ENCODE measurements around the gene CCDC85A. TPM values are rescaled to one million over a fixed set of nuclear protein-coding genes. Genes with fewer than 3 reads are reported as not detected.

Gene CCDC85A
- total and polyA plus RNA-seq, 2 experiments from 2014 or later = 1.6 to 4.2 TPM

DNA sequence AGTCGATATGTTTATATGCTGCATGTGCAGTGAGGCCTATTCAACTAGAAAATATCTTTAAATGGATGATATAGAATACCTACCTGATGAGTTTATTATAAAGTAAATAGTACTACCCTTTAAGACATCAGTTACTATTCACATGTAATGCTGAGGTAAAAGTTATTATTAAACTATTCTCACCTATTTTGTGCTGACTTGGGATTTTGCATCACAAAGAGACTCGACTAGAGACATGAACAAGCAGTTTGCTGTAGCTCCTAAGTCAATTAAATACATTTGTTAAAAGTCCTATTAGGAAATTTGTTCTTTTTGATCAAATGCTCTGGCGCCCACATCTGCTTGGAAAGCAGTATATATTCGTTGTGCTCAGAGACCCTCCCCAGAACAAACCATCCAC is 164.1 kb downstream of the CCDC85A start:
- in situ Hi-C loops (cut with MboI) = no loop called here
- Histone ChIP-seq H3K4me1 (ENCODE audit: insufficient read depth) (no peaks in the 10 kb centered on the region), H3K36me3 (ENCODE audit: low read depth) (no peaks in the 10 kb centered on the region), H4K20me1 (ENCODE audit: insufficient read depth) (no peaks in the 10 kb centered on the region), H3K9me2 (ENCODE audit: insufficient read depth) (no peaks in the 10 kb centered on the region), H3K79me2 (ENCODE audit: insufficient read depth) (no peaks in the 10 kb centered on the region), H2AFZ (no peak overlapping the region), H3K27ac (no peak overlapping the region), H3K4me2 (ENCODE audit: unreplicated experiment) (no peak overlapping the region), H3K4me3 (no peak overlapping the region), H3K9me3 (ENCODE audit: low read depth) (no peaks in the 10 kb centered on the region), H3K27me3 (replicated peaks; ENCODE audit: insufficient read depth) (no peaks in the 10 kb centered on the region), H3F3A (ENCODE audit: insufficient read depth) (no peaks in the 10 kb centered on the region), H3K9ac (no peak overlapping the region)
- TF ChIP-seq EZH2phosphoT487 (IDR thresholded peaks at IDR 0.05; ENCODE audit: insufficient read depth, low read depth) (no peak), EZH2 (IDR thresholded peaks at IDR 0.05; ENCODE audit: insufficient read depth, poor library complexity, severe bottlenecking) (no peak)
- WGBS, 2 experiments (ENCODE audit: low coverage in 1 of 2, low lambda C conversion rate in 2 of 2, missing lambda C conversion rate in 2 of 2) = 31 to 32% methylated on average over 4 of the region's 4 CpGs
- no peak for DNase-seq

DNA sequence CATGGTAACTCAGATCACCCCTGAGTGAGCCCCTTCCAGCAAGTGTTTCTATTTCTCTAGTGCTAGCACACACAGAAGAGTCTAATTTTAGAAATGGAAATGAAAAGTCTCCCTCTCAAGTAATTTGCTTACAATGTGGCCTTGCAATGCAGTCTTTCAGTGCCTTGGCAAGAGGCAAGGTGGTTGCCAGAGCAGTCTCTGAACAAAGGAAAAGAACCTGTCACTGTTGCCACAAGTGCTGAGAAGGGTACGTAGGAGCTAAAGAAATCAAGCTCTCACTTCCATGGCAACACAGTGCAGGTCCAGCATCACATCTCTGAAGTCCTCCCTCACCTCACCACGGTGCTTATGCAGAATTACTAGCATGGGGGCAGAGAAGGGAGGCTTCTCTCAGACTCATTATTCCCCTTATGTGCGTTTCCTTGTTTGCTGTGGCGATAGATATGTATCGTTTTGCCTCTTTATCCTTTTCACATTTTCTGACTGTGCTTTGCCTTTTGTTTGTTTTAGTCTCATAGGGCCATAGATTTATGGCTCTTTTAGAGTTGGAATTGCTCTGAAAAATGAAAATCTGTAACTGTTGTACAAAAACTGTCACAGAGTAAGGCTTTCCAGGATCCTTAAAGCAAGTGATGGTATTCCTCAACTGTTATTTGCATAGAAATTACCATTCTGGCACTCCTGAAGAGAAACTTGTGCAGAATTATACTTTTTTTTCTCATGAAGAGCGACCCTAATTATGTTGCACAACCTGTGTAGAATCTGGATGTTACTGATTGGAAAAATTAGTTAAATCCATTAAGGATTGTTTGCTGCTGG is 164.8 kb downstream of the CCDC85A start:
- Histone ChIP-seq H4K20me1 (ENCODE audit: insufficient read depth) (no peaks in the 10 kb centered on the region), H3K9ac (no peak overlapping the region), H3K36me3 (ENCODE audit: low read depth) (no peaks in the 10 kb centered on the region), H3K27me3 (replicated peaks; ENCODE audit: insufficient read depth) (no peaks in the 10 kb centered on the region), H3K4me3 (no peak overlapping the region), H3K4me2 (ENCODE audit: unreplicated experiment) (no peak overlapping the region), H2AFZ (no peak overlapping the region), H3F3A (ENCODE audit: insufficient read depth) (no peaks in the 10 kb centered on the region), H3K27ac (no peak overlapping the region), H3K9me2 (ENCODE audit: insufficient read depth) (no peaks in the 10 kb centered on the region), H3K79me2 (ENCODE audit: insufficient read depth) (no peaks in the 10 kb centered on the region), H3K4me1 (ENCODE audit: insufficient read depth) (no peaks in the 10 kb centered on the region), H3K9me3 (ENCODE audit: low read depth) (no peaks in the 10 kb centered on the region)
- TF ChIP-seq EZH2phosphoT487 (IDR thresholded peaks at IDR 0.05; ENCODE audit: insufficient read depth, low read depth) (no peak), EZH2 (IDR thresholded peaks at IDR 0.05; ENCODE audit: insufficient read depth, poor library complexity, severe bottlenecking) (no peak)
- in situ Hi-C loops (cut with MboI) = no loop called here
- no peak for DNase-seq
- 40 to 46% methylated on average over 6 of the region's 6 CpGs for WGBS, 2 experiments (ENCODE audit: low coverage in 1 of 2, low lambda C conversion rate in 2 of 2, missing lambda C conversion rate in 2 of 2)

DNA sequence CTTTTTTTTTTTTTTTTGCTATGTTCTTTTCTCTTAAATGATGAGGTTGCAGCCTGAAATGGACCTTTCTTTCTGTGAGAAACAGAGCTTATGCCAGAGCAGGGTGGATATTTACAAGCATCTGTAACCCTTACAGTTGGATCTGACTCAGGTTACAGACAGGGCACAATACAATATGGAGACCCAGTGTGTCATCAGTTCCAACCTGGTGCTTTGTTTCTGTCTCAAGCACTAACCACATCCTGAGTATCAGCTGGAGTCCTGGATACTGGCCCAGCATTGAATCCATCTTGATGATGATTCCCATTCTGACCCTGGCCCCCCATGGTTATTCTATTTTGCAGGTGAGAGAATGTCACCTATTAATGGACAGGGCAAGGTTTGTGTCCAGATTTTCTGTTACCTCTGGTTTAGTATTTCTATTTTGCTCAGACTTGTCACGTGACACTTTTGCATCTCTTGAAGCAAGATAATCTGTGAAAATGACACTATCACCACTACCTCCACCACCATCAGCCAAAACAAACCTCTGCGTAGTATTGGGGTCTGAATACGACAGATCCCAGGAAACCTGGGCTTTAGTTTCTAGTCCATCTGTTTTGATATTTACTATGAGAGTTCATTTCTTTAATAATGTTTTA is 174.0 kb downstream of the CCDC85A start:
- Histone ChIP-seq H3K9me2 (ENCODE audit: insufficient read depth) (no peaks in the 10 kb centered on the region), H3K27ac (no peak overlapping the region), H3K9me3 (ENCODE audit: low read depth) (no peaks in the 10 kb centered on the region), H2AFZ (no peak overlapping the region), H4K20me1 (ENCODE audit: insufficient read depth) (no peaks in the 10 kb centered on the region), H3K4me2 (ENCODE audit: unreplicated experiment) (no peak overlapping the region), H3K4me1 (ENCODE audit: insufficient read depth) (no peaks in the 10 kb centered on the region), H3F3A (ENCODE audit: insufficient read depth) (no peaks in the 10 kb centered on the region), H3K4me3 (no peak overlapping the region), H3K9ac (no peak overlapping the region), H3K27me3 (replicated peaks; ENCODE audit: insufficient read depth) (no peaks in the 10 kb centered on the region), H3K79me2 (ENCODE audit: insufficient read depth) (no peaks in the 10 kb centered on the region), H3K36me3 (ENCODE audit: low read depth) (no peaks in the 10 kb centered on the region)
- TF ChIP-seq EZH2phosphoT487 (IDR thresholded peaks at IDR 0.05; ENCODE audit: insufficient read depth, low read depth) = no peak
- TF ChIP-seq EZH2 (IDR thresholded peaks at IDR 0.05; ENCODE audit: insufficient read depth, poor library complexity, severe bottlenecking) = no peak
- DNase-seq = no peak
- in situ Hi-C loops (cut with MboI) = no loop called here
- 46 to 60% methylated on average over 3 of the region's 3 CpGs for WGBS, 2 experiments (ENCODE audit: low coverage in 1 of 2, low lambda C conversion rate in 2 of 2, missing lambda C conversion rate in 2 of 2)

DNA sequence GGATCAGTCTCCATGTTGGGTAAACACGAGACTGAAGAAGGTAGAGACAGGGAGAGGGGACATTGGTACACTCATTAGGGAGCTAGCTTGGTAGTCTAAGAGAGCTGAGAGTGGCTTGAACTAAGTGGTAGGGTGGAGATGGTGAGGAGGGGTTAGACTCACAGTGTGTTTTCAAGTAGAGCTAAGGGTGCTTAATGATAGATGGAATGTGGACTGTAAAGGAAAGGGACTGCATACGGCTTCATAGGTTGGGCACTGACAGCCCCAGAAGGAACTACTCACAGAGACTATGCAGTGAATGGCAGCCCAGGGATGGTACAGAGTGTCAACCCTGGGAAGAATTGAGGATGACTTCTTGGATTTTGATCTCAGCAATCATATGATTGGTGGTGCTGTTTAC is 178.1 kb downstream of the CCDC85A start:
- H3K4me3 ChIP-seq = no peak overlapping the region
- no peak for TF ChIP-seq EZH2phosphoT487 (IDR thresholded peaks at IDR 0.05; ENCODE audit: insufficient read depth, low read depth)
- no peak for TF ChIP-seq EZH2 (IDR thresholded peaks at IDR 0.05; ENCODE audit: insufficient read depth, poor library complexity, severe bottlenecking)
- no peak overlapping the region for H3K9ac ChIP-seq
- in situ Hi-C loops (cut with MboI) = no loop called here
- no peak overlapping the region for H2AFZ ChIP-seq
- no peaks in the 10 kb centered on the region for H3K9me3 ChIP-seq (ENCODE audit: low read depth)
- no peak overlapping the region for H3K4me2 ChIP-seq (ENCODE audit: unreplicated experiment)
- H3K9me2 ChIP-seq (ENCODE audit: insufficient read depth) = no peaks in the 10 kb centered on the region
- no peaks in the 10 kb centered on the region for H3K79me2 ChIP-seq (ENCODE audit: insufficient read depth)
- H4K20me1 ChIP-seq (ENCODE audit: insufficient read depth) = no peaks in the 10 kb centered on the region
- WGBS, 2 experiments (ENCODE audit: low coverage in 1 of 2, low lambda C conversion rate in 2 of 2, missing lambda C conversion rate in 2 of 2) = 37 to 44% methylated on average over 2 of the region's 2 CpGs
- no peaks in the 10 kb centered on the region for H3K27me3 ChIP-seq (replicated peaks; ENCODE audit: insufficient read depth)
- no peaks in the 10 kb centered on the region for H3F3A ChIP-seq (ENCODE audit: insufficient read depth)
- no peaks in the 10 kb centered on the region for H3K36me3 ChIP-seq (ENCODE audit: low read depth)
- no peak overlapping the region for H3K27ac ChIP-seq
- H3K4me1 ChIP-seq (ENCODE audit: insufficient read depth) = no peaks in the 10 kb centered on the region
- DNase-seq = no peak
